GM23338 (cell line): ENCODE measurements around the gene NINJ1. TPM values are rescaled to one million over a fixed set of nuclear protein-coding genes. Genes with fewer than 3 reads are reported as not detected.

ENCODE experiments used
- ATAC-seq: fragments of 200-7000 bp; cut with Tn5 transposase; 3 replicates; pipeline ENCODE4 v1.9.1; 2020
- DNase-seq: peaks from one replicate; pipeline ENCODE4 v3.0.0-alpha.2; 2015; ENCODE audit warnings: low spot score
- H2AFZ ChIP-seq: fragments of 200-600 bp; sonication (generic); 2 replicates; pipeline ENCODE4 v1.8.0; 2016; ENCODE audit warnings: antibody characterized with exemption, mild to moderate bottlenecking, moderate library complexity
- H3F3A ChIP-seq: fragments of 200-600 bp; sonication (generic); replicated peaks from 2 replicates; pipeline ENCODE4 v1.8.0; 2017; ENCODE audit warnings: antibody characterized with exemption, mixed run types, low read depth
- H3K27ac ChIP-seq: fragments of 200-600 bp; sonication (generic); 2 replicates; pipeline ENCODE4 v1.6.1; 2016; ENCODE audit warnings: low read depth
- H3K27me3 ChIP-seq: fragments of 200-600 bp; sonication (generic); 2 replicates; pipeline ENCODE4 v1.8.0; 2016; ENCODE audit warnings: mild to moderate bottlenecking, mixed run types, moderate library complexity; ENCODE audit not compliant: insufficient read depth
- H3K36me3 ChIP-seq: fragments of 200-600 bp; sonication (generic); 2 replicates; pipeline ENCODE4 v1.8.0; 2016; ENCODE audit warnings: mild to moderate bottlenecking; ENCODE audit not compliant: insufficient read depth
- H3K4me1 ChIP-seq: fragments of 200-600 bp; sonication (generic); 2 replicates; pipeline ENCODE4 v1.8.0; 2016; ENCODE audit warnings: mild to moderate bottlenecking, moderate library complexity; ENCODE audit not compliant: insufficient read depth
- H3K4me2 ChIP-seq: fragments of 200-600 bp; sonication (generic); 2 replicates; pipeline ENCODE4 v1.7.1; 2017; ENCODE audit warnings: mixed run types
- H3K4me3 ChIP-seq: fragments of 200-600 bp; sonication (generic); 2 replicates; pipeline ENCODE4 v1.6.1; 2016; ENCODE audit warnings: mixed run types
- H3K79me2 ChIP-seq: fragments of 200-600 bp; sonication (generic); replicated peaks from 2 replicates; pipeline ENCODE4 v1.8.0; 2017; ENCODE audit warnings: mild to moderate bottlenecking; ENCODE audit not compliant: insufficient read depth
- H3K9me2 ChIP-seq: fragments of 200-600 bp; sonication (generic); 2 replicates; pipeline ENCODE4 v1.8.0; 2017; ENCODE audit not compliant: insufficient read depth
- H4K20me1 ChIP-seq: fragments of 200-600 bp; sonication (generic); replicated peaks from 2 replicates; pipeline ENCODE4 v1.8.0; 2017; ENCODE audit warnings: mild to moderate bottlenecking; ENCODE audit not compliant: insufficient read depth
- H3K27ac Mint-ChIP-seq: 2 replicates; pipeline ENCODE4 v1.8.0; 2020; ENCODE audit warnings: inconsistent platforms, mild to moderate bottlenecking, moderate library complexity, mixed read lengths
- H3K27me3 Mint-ChIP-seq: 3 replicates; pipeline ENCODE4 v1.8.0; 2022; ENCODE audit warnings: low read depth, mild to moderate bottlenecking, moderate library complexity, mixed read lengths, inconsistent platforms; ENCODE audit not compliant: insufficient read depth, poor library complexity
- H3K36me3 Mint-ChIP-seq: 3 replicates; pipeline ENCODE4 v1.8.0; 2021; ENCODE audit warnings: low read depth, mild to moderate bottlenecking, inconsistent platforms, moderate library complexity, mixed read lengths
- H3K4me1 Mint-ChIP-seq: 3 replicates; pipeline ENCODE4 v1.8.0; 2020; ENCODE audit warnings: mild to moderate bottlenecking, inconsistent platforms, mixed read lengths
- H3K4me3 Mint-ChIP-seq: 3 replicates; pipeline ENCODE4 v1.8.0; 2021; ENCODE audit warnings: moderate library complexity, mild to moderate bottlenecking, inconsistent platforms, mixed read lengths
- H3K9me3 Mint-ChIP-seq: 3 replicates; pipeline ENCODE4 v1.8.0; 2020; ENCODE audit warnings: moderate library complexity, mild to moderate bottlenecking, inconsistent platforms, mixed read lengths
- CREB1 ChIP-seq: fragments of 250-450 bp; sonication (Bioruptor Pico); IDR thresholded peaks from 2 replicates; pipeline ENCODE4 v1.5.0; 2020; ENCODE audit warnings: low read depth, mild to moderate bottlenecking, moderate library complexity
- EZH2 ChIP-seq: fragments of 200-600 bp; sonication (generic); IDR thresholded peaks from one replicate; pipeline ENCODE4 v1.8.0; 2017; ENCODE audit warnings: antibody characterized with exemption, mild to moderate bottlenecking, low read depth; ENCODE audit not compliant: unreplicated experiment
- EZH2phosphoT487 ChIP-seq: fragments of 200-600 bp; sonication (generic); IDR thresholded peaks from one replicate; pipeline ENCODE4 v1.8.1; 2018; ENCODE audit warnings: antibody characterized with exemption; ENCODE audit not compliant: unreplicated experiment
- JUNB ChIP-seq: IDR thresholded peaks from one replicate; pipeline ENCODE4 v1.6.1; 2016; ENCODE audit warnings: antibody characterized with exemption; ENCODE audit not compliant: unreplicated experiment
- NANOG ChIP-seq: IDR thresholded peaks from 2 replicates; pipeline ENCODE4 v1.6.1; 2016; ENCODE audit warnings: antibody characterized with exemption, borderline replicate concordance
- POLR2AphosphoS5 ChIP-seq: IDR thresholded peaks from 2 replicates; pipeline ENCODE4 v1.6.1; 2016; ENCODE audit warnings: antibody characterized with exemption, low read depth
- STAT1 ChIP-seq: IDR thresholded peaks from one replicate; pipeline ENCODE4 v1.6.1; 2016; ENCODE audit warnings: antibody characterized with exemption; ENCODE audit not compliant: unreplicated experiment
- ZNF114 ChIP-seq: fragments of 250-450 bp; sonication (Bioruptor Pico); IDR thresholded peaks from 2 replicates; pipeline ENCODE4 v1.5.0; 2020; ENCODE audit warnings: mild to moderate bottlenecking, moderate library complexity
- ZNF331 ChIP-seq: fragments of 250-450 bp; sonication (Bioruptor Pico); IDR thresholded peaks from 2 replicates; pipeline ENCODE4 v1.5.0; 2020; ENCODE audit warnings: low read depth, mild to moderate bottlenecking, moderate library complexity
- polyA plus RNA-seq: library from polyadenylated mRNA; unstranded; fragments of >200 nt; fragmentation: Nextera tagmentation; extraction: Ambion mirVana; gene quantifications from 2 replicates; pipeline ENCODE4 v1.2.1, GENCODE V29; 2016
- total RNA-seq: library from RNA; depleted of rRNA; stranded (reverse); fragments of >200 nt; shearing (Covaris generic); gene quantifications from 2 replicates; pipeline ENCODE4 v1.2.3, GENCODE V29; 2014
- TF ChIP-seq, protein P1 (sequence below), 2 experiments: fragments of 200-600 bp in 1 of 2; sonication (generic) in 1 of 2; conservative IDR thresholded peaks; 2 replicates each; pipeline versions ENCODE4 v1.5.1 to v1.6.1; 2016 to 2017; ENCODE audit warnings: antibody characterized with exemption in 2 of 2, low read depth in 2 of 2, mild to moderate bottlenecking in 2 of 2, moderate library complexity in 1 of 2
- TF ChIP-seq, protein P2 (sequence below): IDR thresholded peaks from one replicate; pipeline ENCODE4 v1.6.1; 2018; ENCODE audit warnings: antibody characterized with exemption; ENCODE audit not compliant: unreplicated experiment
- TF ChIP-seq, protein P3 (sequence below): IDR thresholded peaks from 2 replicates; pipeline ENCODE4 v1.6.1; 2016; ENCODE audit warnings: antibody characterized with exemption
- TF ChIP-seq, protein P4 (sequence below): fragments of 250-450 bp; sonication (Bioruptor Pico); IDR thresholded peaks from 2 replicates; pipeline ENCODE4 v1.5.0; 2020; ENCODE audit warnings: mild to moderate bottlenecking, moderate library complexity

NINJ1 gene
- total and polyA plus RNA-seq, 2 experiments from 2014 or later, result 36.3 to 39.7 TPM

DNA sequence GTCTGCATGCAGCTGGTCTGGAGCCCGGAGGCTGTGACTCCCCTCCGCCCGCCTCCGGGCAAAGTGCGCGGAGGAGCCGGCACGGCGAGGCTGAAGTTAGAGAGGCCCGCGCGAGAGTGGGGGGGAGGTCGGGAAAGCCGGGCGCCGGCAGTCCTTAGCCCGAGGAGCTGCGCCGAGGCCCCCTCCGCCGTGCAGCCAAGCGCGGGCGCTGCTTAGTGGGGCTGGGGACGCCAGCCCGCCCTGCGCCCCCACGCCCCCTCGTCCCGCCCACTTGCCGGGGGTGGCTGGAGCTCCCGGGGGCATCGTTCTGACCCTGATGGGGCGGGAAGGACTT is 403 bp downstream of the NINJ1 start:
- H2AFZ ChIP-seq, result peak overlapping the region; percentile 90; the same call in 1 of the 2 replicates
- ATAC-seq, result peak; percentile 51
- 0 out of 2 replicates have a peak, but pooled peaks cover 6% of the 10 kb centered on the region for H3K79me2 ChIP-seq
- Mint-ChIP-seq H3K9me3 (no peaks in the 10 kb centered on the region), H3K36me3 (no peaks in the 10 kb centered on the region), H3K4me3 (peak overlapping the region; percentile 80), H3K4me1 (peaks cover 28% of the 10 kb centered on the region), H3K27ac (no peak overlapping the region; the same call in 1 of the 2 replicates), H3K27me3 (peaks cover 23% of the 10 kb centered on the region)
- H3K27ac ChIP-seq, result no peak overlapping the region; the same call in 1 of the 2 replicates
- peak overlapping the region; percentile 87 for H3K4me3 ChIP-seq
- peaks cover 9% of the 10 kb centered on the region for H3K27me3 ChIP-seq
- no peaks in the 10 kb centered on the region for H3K9me2 ChIP-seq
- no peaks in the 10 kb centered on the region for H3K36me3 ChIP-seq
- peak overlapping the region; percentile 93 for H3K4me2 ChIP-seq
- peaks cover 12% of the 10 kb centered on the region for H3K4me1 ChIP-seq
- DNase-seq, result peak; percentile 65
- H3F3A ChIP-seq, result no peaks in the 10 kb centered on the region
- 0 out of 2 replicates have a peak, but pooled peaks cover 8% of the 10 kb centered on the region for H4K20me1 ChIP-seq
- TF ChIP-seq ZNF114 (CRISPR knock-in tag) (no peak), CREB1 (CRISPR knock-in tag) (no peak), POLR2AphosphoS5 (no peak), EZH2 (no peak), STAT1 (no peak), ZNF331 (no peak), JUNB (no peak), NANOG (no peak), EZH2phosphoT487 (no peak)
- TF ChIP-seq, protein P1, sequence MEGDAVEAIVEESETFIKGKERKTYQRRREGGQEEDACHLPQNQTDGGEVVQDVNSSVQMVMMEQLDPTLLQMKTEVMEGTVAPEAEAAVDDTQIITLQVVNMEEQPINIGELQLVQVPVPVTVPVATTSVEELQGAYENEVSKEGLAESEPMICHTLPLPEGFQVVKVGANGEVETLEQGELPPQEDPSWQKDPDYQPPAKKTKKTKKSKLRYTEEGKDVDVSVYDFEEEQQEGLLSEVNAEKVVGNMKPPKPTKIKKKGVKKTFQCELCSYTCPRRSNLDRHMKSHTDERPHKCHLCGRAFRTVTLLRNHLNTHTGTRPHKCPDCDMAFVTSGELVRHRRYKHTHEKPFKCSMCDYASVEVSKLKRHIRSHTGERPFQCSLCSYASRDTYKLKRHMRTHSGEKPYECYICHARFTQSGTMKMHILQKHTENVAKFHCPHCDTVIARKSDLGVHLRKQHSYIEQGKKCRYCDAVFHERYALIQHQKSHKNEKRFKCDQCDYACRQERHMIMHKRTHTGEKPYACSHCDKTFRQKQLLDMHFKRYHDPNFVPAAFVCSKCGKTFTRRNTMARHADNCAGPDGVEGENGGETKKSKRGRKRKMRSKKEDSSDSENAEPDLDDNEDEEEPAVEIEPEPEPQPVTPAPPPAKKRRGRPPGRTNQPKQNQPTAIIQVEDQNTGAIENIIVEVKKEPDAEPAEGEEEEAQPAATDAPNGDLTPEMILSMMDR (conservative IDR thresholded peaks at IDR 0.05; ENCODE audit: low read depth in 2 of 2), result no peak
- TF ChIP-seq, protein P2, sequence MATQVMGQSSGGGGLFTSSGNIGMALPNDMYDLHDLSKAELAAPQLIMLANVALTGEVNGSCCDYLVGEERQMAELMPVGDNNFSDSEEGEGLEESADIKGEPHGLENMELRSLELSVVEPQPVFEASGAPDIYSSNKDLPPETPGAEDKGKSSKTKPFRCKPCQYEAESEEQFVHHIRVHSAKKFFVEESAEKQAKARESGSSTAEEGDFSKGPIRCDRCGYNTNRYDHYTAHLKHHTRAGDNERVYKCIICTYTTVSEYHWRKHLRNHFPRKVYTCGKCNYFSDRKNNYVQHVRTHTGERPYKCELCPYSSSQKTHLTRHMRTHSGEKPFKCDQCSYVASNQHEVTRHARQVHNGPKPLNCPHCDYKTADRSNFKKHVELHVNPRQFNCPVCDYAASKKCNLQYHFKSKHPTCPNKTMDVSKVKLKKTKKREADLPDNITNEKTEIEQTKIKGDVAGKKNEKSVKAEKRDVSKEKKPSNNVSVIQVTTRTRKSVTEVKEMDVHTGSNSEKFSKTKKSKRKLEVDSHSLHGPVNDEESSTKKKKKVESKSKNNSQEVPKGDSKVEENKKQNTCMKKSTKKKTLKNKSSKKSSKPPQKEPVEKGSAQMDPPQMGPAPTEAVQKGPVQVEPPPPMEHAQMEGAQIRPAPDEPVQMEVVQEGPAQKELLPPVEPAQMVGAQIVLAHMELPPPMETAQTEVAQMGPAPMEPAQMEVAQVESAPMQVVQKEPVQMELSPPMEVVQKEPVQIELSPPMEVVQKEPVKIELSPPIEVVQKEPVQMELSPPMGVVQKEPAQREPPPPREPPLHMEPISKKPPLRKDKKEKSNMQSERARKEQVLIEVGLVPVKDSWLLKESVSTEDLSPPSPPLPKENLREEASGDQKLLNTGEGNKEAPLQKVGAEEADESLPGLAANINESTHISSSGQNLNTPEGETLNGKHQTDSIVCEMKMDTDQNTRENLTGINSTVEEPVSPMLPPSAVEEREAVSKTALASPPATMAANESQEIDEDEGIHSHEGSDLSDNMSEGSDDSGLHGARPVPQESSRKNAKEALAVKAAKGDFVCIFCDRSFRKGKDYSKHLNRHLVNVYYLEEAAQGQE, result no peak
- TF ChIP-seq, protein P3, sequence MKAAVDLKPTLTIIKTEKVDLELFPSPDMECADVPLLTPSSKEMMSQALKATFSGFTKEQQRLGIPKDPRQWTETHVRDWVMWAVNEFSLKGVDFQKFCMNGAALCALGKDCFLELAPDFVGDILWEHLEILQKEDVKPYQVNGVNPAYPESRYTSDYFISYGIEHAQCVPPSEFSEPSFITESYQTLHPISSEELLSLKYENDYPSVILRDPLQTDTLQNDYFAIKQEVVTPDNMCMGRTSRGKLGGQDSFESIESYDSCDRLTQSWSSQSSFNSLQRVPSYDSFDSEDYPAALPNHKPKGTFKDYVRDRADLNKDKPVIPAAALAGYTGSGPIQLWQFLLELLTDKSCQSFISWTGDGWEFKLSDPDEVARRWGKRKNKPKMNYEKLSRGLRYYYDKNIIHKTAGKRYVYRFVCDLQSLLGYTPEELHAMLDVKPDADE, result no peak
- TF ChIP-seq, protein P4, sequence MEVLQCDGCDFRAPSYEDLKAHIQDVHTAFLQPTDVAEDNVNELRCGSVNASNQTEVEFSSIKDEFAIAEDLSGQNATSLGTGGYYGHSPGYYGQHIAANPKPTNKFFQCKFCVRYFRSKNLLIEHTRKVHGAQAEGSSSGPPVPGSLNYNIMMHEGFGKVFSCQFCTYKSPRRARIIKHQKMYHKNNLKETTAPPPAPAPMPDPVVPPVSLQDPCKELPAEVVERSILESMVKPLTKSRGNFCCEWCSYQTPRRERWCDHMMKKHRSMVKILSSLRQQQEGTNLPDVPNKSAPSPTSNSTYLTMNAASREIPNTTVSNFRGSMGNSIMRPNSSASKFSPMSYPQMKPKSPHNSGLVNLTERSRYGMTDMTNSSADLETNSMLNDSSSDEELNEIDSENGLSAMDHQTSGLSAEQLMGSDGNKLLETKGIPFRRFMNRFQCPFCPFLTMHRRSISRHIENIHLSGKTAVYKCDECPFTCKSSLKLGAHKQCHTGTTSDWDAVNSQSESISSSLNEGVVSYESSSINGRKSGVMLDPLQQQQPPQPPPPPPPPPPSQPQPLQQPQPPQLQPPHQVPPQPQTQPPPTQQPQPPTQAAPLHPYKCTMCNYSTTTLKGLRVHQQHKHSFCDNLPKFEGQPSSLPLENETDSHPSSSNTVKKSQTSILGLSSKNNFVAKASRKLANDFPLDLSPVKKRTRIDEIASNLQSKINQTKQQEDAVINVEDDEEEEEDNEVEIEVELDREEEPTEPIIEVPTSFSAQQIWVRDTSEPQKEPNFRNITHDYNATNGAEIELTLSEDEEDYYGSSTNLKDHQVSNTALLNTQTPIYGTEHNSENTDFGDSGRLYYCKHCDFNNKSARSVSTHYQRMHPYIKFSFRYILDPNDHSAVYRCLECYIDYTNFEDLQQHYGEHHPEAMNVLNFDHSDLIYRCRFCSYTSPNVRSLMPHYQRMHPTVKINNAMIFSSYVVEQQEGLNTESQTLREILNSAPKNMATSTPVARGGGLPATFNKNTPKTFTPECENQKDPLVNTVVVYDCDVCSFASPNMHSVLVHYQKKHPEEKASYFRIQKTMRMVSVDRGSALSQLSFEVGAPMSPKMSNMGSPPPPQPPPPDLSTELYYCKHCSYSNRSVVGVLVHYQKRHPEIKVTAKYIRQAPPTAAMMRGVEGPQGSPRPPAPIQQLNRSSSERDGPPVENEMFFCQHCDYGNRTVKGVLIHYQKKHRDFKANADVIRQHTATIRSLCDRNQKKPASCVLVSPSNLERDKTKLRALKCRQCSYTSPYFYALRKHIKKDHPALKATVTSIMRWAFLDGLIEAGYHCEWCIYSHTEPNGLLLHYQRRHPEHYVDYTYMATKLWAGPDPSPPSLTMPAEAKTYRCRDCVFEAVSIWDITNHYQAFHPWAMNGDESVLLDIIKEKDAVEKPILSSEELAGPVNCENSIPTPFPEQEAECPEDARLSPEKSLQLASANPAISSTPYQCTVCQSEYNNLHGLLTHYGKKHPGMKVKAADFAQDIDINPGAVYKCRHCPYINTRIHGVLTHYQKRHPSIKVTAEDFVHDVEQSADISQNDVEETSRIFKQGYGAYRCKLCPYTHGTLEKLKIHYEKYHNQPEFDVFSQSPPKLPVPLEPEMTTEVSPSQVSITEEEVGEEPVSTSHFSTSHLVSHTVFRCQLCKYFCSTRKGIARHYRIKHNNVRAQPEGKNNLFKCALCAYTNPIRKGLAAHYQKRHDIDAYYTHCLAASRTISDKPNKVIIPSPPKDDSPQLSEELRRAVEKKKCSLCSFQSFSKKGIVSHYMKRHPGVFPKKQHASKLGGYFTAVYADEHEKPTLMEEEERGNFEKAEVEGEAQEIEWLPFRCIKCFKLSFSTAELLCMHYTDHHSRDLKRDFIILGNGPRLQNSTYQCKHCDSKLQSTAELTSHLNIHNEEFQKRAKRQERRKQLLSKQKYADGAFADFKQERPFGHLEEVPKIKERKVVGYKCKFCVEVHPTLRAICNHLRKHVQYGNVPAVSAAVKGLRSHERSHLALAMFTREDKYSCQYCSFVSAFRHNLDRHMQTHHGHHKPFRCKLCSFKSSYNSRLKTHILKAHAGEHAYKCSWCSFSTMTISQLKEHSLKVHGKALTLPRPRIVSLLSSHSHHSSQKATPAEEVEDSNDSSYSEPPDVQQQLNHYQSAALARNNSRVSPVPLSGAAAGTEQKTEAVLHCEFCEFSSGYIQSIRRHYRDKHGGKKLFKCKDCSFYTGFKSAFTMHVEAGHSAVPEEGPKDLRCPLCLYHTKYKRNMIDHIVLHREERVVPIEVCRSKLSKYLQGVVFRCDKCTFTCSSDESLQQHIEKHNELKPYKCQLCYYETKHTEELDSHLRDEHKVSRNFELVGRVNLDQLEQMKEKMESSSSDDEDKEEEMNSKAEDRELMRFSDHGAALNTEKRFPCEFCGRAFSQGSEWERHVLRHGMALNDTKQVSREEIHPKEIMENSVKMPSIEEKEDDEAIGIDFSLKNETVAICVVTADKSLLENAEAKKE (CRISPR knock-in tag), result no peak
